LNCaP clone FGC (cell line): ENCODE results near the gene SLC45A3.

Experiments
- DNase-seq: peaks from one replicate; pipeline ENCODE4 v3.0.0-alpha.2; 2011; ENCODE audit warnings: low read depth
- H3K4me3 ChIP-seq: 2 replicates; pipeline ENCODE4 v1.5.1; 2011; ENCODE audit warnings: mild to moderate bottlenecking, low read depth, low read length, control low read depth
- TF ChIP-seq, protein P1 (sequence below): IDR thresholded peaks from 2 replicates; pipeline ENCODE4 v1.5.1; 2012; ENCODE audit warnings: mild to moderate bottlenecking; ENCODE audit not compliant: control insufficient read depth, insufficient read depth; ENCODE audit errors: extremely low read depth

The SLC45A3 gene

GRCh38 chr1:205669341-205670149 is 10.8 kb downstream of the SLC45A3 start:
- no peak for DNase-seq
- no peak overlapping the region for H3K4me3 ChIP-seq
- TF ChIP-seq, protein P1, sequence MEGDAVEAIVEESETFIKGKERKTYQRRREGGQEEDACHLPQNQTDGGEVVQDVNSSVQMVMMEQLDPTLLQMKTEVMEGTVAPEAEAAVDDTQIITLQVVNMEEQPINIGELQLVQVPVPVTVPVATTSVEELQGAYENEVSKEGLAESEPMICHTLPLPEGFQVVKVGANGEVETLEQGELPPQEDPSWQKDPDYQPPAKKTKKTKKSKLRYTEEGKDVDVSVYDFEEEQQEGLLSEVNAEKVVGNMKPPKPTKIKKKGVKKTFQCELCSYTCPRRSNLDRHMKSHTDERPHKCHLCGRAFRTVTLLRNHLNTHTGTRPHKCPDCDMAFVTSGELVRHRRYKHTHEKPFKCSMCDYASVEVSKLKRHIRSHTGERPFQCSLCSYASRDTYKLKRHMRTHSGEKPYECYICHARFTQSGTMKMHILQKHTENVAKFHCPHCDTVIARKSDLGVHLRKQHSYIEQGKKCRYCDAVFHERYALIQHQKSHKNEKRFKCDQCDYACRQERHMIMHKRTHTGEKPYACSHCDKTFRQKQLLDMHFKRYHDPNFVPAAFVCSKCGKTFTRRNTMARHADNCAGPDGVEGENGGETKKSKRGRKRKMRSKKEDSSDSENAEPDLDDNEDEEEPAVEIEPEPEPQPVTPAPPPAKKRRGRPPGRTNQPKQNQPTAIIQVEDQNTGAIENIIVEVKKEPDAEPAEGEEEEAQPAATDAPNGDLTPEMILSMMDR = no peak

DNA sequence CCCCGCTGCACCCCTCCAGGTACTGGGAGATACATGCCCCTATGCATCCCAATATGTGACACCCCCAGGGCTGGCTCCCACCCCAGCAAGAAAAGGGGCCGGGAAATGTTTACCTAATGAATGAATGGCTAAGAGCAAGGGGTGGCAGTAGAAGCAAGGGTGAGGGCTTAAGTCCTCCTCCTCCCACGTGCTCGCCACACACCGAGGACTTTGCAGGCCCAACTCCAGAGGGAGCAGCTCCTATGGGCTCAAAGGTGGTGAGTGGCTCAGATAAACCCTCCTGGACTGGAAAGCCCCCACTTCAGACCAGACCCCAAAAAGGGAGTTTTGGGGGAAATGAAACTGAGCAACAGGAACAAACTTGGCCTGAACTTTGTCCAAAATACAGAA is 11.4 kb downstream of the SLC45A3 start:
- DNase-seq = no peak
- no peak overlapping the region for H3K4me3 ChIP-seq
- TF ChIP-seq, protein P1 = no peak

GRCh38 chr1:205667909-205668643 is 12.2 kb downstream of the SLC45A3 start:
- DNase-seq = peak; percentile 40
- TF ChIP-seq, protein P1 = no peak
- H3K4me3 ChIP-seq = no peak overlapping the region

GRCh38 chr1:205666372-205667166 is 13.7 kb downstream of the SLC45A3 start:
- H3K4me3 ChIP-seq = no peak overlapping the region
- TF ChIP-seq, protein P1 = no peak
- no peak for DNase-seq

- TF ChIP-seq, protein P1 = no peak
- DNase-seq = no peak
- peak overlapping the region; percentile 67 for H3K4me3 ChIP-seq
Measured at GRCh38 chr1:205665201-205666045, 14.9 kb downstream of the SLC45A3 start.

- peak; percentile 90 for DNase-seq
- H3K4me3 ChIP-seq = peak overlapping the region; percentile 67
- TF ChIP-seq, protein P1 = no peak
Measured at GRCh38 chr1:205664399-205665017, 15.8 kb downstream of the SLC45A3 start.
